ENCODE results near the gene ACAA1. TPM values are rescaled to one million over a fixed set of nuclear protein-coding genes. Genes with fewer than 3 reads are reported as not detected.

The ACAA1 gene
- total RNA-seq, 1 donor from 2014 or later, result 50.2 TPM

DNA sequence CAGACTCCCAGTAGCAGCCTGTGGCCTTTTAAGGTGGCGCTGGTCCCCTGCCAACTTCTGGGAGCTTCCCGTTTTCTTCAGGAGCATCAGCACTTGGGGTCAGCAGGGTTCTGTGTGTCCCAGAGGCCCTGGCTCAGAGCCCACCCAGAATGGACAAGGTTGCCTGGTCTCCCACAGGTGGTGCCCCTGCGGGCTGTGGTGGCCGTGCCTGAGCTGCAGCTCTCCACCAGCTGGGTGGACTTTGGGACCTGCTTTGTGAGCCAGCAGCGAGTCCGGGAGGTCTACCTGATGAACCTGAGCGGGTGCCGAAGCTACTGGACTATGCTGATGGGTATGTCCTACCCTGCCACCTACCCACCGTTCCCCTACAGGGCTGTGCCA, 15.5 kb downstream of the ACAA1 start:
- TF ChIP-seq, protein P1, sequence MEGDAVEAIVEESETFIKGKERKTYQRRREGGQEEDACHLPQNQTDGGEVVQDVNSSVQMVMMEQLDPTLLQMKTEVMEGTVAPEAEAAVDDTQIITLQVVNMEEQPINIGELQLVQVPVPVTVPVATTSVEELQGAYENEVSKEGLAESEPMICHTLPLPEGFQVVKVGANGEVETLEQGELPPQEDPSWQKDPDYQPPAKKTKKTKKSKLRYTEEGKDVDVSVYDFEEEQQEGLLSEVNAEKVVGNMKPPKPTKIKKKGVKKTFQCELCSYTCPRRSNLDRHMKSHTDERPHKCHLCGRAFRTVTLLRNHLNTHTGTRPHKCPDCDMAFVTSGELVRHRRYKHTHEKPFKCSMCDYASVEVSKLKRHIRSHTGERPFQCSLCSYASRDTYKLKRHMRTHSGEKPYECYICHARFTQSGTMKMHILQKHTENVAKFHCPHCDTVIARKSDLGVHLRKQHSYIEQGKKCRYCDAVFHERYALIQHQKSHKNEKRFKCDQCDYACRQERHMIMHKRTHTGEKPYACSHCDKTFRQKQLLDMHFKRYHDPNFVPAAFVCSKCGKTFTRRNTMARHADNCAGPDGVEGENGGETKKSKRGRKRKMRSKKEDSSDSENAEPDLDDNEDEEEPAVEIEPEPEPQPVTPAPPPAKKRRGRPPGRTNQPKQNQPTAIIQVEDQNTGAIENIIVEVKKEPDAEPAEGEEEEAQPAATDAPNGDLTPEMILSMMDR (conservative IDR thresholded peaks at IDR 0.05), result no peak
- Mint-ChIP-seq H3K9me3 (no peaks in the 10 kb centered on the region), H3K27me3 (ENCODE audit: low read depth) (no peaks in the 10 kb centered on the region), H3K27ac (ENCODE audit: unreplicated experiment) (no peak overlapping the region), H3K4me3 (no peak overlapping the region), H3K4me1 (no peaks in the 10 kb centered on the region), H3K36me3 (ENCODE audit: low read depth) (peaks cover 16% of the 10 kb centered on the region)
- DNase-seq (ENCODE audit: low read depth, low spot score), result no peak

DNA sequence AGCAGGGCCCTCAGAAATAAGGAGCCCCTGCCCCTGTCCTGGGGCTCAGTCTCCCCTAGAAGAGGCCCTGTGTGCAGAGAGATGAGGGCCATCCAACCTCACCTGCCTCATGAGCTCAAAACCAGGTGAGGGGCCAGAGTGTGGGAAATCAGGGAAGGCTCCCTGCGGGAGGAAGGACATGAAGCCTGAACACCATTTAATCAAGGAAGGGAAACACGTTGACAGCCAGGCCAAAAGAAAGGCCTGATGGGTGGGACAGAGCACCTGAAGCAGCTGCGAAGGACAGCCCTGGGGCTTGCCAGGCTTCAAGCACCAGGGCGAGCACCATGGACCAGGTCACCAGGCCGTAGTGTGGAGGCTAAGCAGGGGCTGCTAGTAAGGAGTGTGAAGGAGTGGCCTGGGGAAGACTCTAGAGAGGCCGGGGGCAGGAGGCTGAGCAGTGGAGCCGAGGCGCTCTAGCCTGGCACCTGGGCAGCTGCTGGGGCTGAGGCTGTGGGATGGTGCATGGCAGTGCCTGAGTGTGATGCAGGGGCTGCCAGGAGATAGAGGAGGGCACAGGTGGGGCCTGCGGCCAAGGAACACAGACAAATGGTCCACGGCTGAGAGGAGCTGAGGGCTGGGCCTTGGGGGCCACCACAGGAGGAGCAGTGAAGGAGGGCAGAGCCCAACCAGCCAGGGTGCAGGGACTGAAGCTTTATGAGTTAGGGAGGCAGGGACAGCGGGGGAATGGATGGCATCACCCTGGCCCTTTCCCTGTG, 16.1 kb downstream of the ACAA1 start:
- TF ChIP-seq, protein P1 (conservative IDR thresholded peaks at IDR 0.05), result no peak
- Mint-ChIP-seq H3K27me3 (ENCODE audit: low read depth) (no peaks in the 10 kb centered on the region), H3K4me1 (no peaks in the 10 kb centered on the region), H3K36me3 (ENCODE audit: low read depth) (peaks cover 16% of the 10 kb centered on the region), H3K27ac (ENCODE audit: unreplicated experiment) (no peak overlapping the region), H3K4me3 (no peak overlapping the region), H3K9me3 (no peaks in the 10 kb centered on the region)
- no peak for DNase-seq (ENCODE audit: low read depth, low spot score)

DNA sequence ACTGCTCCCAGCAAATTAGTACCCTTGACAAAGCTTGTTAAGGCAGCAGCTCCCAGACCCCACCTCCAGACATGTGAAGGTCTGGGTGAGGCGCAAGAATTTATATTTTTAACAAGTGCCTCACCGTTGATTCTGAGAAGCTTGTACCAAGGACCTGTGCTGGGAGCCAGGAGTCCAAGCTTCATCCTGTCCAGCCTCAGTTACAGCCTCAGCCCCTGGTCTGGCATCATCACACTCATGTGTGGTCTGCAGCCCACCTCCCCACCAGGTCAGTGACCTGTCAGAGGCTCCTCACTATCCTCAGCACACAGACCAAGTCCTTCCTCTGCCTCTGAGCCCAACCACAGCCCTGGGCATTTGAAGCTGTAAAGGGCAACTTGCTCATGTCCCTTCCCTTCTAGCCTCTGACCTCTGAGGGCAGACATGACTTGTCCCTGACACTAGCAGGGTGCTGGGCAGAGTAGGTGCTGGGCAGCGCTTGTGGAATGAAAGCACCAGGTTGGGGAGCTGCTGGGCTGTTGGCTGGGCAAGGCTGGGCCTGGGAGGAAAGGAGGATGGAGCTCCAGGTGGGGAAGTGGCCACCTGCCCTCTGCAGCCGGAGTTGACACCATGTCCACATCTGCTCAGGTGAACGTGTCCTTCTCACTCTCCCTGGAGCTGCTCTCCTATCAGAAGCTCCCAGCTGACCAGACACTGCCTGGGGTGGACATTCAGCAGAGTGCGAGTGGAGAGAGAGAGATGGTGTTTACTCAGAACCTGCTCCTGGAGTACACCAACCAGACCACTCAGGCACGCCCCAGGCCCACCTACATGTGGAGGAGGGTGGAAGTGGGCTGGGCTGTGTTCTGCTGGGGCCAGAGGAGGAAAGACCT, 16.9 kb downstream of the ACAA1 start:
- H3K36me3 Mint-ChIP-seq (ENCODE audit: low read depth), result peaks cover 10% of the 10 kb centered on the region
- TF ChIP-seq, protein P1 (conservative IDR thresholded peaks at IDR 0.05), result no peak
- H3K27ac Mint-ChIP-seq (ENCODE audit: unreplicated experiment), result no peak overlapping the region
- H3K9me3 Mint-ChIP-seq, result no peaks in the 10 kb centered on the region
- H3K4me1 Mint-ChIP-seq, result no peaks in the 10 kb centered on the region
- no peak overlapping the region for H3K4me3 Mint-ChIP-seq
- H3K27me3 Mint-ChIP-seq (ENCODE audit: low read depth), result no peaks in the 10 kb centered on the region
- no peak for DNase-seq (ENCODE audit: low read depth, low spot score)

DNA sequence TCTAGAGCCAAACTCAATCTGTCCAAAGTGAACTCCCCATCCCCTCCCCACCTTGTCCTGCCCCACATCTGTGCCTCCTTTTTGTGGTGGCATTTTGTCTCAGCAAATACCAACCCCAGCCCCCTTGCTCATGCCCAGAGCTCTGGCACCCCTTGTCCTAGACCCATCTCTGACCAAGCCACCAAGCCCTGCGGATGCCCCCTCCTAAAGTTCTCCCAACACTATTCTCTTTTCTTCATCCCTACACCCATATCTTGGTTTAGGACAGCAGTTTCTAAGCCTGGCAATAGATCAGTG, 17.7 kb downstream of the ACAA1 start:
- TF ChIP-seq, protein P1 (conservative IDR thresholded peaks at IDR 0.05), result no peak
- Mint-ChIP-seq H3K9me3 (no peaks in the 10 kb centered on the region), H3K4me1 (no peaks in the 10 kb centered on the region), H3K27ac (ENCODE audit: unreplicated experiment) (no peak overlapping the region), H3K4me3 (no peak overlapping the region), H3K36me3 (ENCODE audit: low read depth) (peaks cover 6% of the 10 kb centered on the region), H3K27me3 (ENCODE audit: low read depth) (no peaks in the 10 kb centered on the region)
- no peak for DNase-seq (ENCODE audit: low read depth, low spot score)

DNA sequence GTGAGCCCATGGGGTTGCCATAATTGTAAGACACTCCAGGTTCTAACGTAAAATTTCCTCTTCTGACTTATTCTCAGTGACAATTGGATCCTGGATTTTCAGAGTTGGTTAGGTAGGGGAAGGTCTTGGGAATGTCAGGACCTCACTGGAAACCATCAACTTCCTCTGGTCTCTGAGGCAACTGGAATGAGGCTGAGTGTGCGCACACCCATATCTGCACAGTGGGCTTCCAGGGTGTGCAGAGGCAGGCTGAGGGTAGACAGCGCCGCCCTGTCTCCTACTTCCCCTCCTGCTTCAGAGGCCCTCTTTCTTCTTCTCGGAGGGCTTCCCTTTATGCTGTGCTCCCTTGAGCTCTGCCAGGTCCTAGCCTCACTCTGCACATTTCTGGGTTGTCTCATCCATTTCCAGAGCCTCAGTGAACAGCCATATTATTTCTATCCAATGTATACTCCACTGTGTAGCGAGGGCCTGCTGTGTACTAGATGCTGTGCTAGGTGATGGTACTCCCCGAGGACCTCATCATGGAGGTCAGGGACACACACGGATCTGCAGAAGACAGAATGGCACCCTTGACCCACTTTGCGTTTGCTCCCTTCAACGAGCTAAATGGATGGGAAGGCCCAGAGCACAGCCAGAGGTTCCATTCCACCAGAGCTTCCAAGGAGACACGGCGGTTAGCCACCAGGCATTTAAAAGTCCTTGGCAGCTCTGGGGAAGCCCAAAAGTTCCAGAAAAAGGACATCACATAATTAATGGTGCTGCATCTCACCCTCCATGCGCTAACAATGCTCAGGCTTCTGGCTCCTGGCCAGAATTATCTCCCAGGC, 18.3 kb downstream of the ACAA1 start:
- Mint-ChIP-seq H3K36me3 (ENCODE audit: low read depth) (peaks cover 6% of the 10 kb centered on the region), H3K4me3 (no peak overlapping the region), H3K9me3 (no peaks in the 10 kb centered on the region), H3K27me3 (ENCODE audit: low read depth) (no peaks in the 10 kb centered on the region), H3K4me1 (no peaks in the 10 kb centered on the region), H3K27ac (ENCODE audit: unreplicated experiment) (no peak overlapping the region)
- TF ChIP-seq, protein P1 (conservative IDR thresholded peaks at IDR 0.05), result no peak
- DNase-seq (ENCODE audit: low read depth, low spot score), result no peak
